Measurements from ENCODE around the gene HHAT. TPM values are rescaled to one million over a fixed set of nuclear protein-coding genes. Genes with fewer than 3 reads are reported as not detected.

HHAT gene
- polyA plus RNA-seq, 3 donors: 1.1 to 1.6 (median 1.5) TPM

GRCh38 chr1:210483821-210484220 lies 155.1 kb downstream of the HHAT start:
- Mint-ChIP-seq H3K27me3 (ENCODE audit: low read depth in 3 of 3) (peaks cover 0 to 1% (median 0%) of the 10 kb centered on the region in 3 donors), H3K27ac (no peak overlapping the region), H3K4me1 (no peaks in the 10 kb centered on the region), H3K9me3 (peaks cover 0 to 5% (median 0%) of the 10 kb centered on the region in 7 donors), H3K4me3 (no peak overlapping the region), H3K36me3 (no peaks in the 10 kb centered on the region)
- Histone ChIP-seq H3K27me3 (ENCODE audit: control insufficient read depth in 2 of 2, insufficient read depth in 2 of 2, low read length in 2 of 2) (no peaks in the 10 kb centered on the region), H4K20me1 (ENCODE audit: insufficient read depth, low read length) (no peaks in the 10 kb centered on the region), H3K4me3 (replicated peaks in 1 of 3; ENCODE audit: low read depth in 2 of 3, low read length in 3 of 3) (no peak overlapping the region), H2AFZ (ENCODE audit: insufficient read depth, low read depth, low read length, poor library complexity, severe bottlenecking) (no peak overlapping the region), H3K27ac (ENCODE audit: low read depth in 1 of 2, low read length in 2 of 2) (no peak overlapping the region), H3K36me3 (replicated peaks in 1 of 2; ENCODE audit: control insufficient read depth in 1 of 2, insufficient read depth in 2 of 2, low read length in 2 of 2) (no peaks in the 10 kb centered on the region), H3K9ac (ENCODE audit: insufficient read depth, low read length, poor library complexity, severe bottlenecking) (no peak overlapping the region), H3K4me2 (replicated peaks; ENCODE audit: extremely low read depth, low read length, poor library complexity, severe bottlenecking) (no peak overlapping the region), H3K79me2 (ENCODE audit: insufficient read depth, low read length) (no peaks in the 10 kb centered on the region), H3K9me3 (replicated peaks in 1 of 2; ENCODE audit: control insufficient read depth in 1 of 2, insufficient read depth in 1 of 2, low read length in 2 of 2) (no peaks in the 10 kb centered on the region), H3K4me1 (ENCODE audit: control insufficient read depth in 1 of 2, insufficient read depth in 2 of 2, low read length in 2 of 2) (no peaks in the 10 kb centered on the region)
- WGBS (ENCODE audit: insufficient coverage): 100% methylated on average over 1 of the region's 2 CpGs
- no peak for TF ChIP-seq CTCF (IDR thresholded peaks at IDR 0.05)
- intact Hi-C loops (cut with micrococcal nuclease): no loop called here
- DNase-seq: no peak

- Histone ChIP-seq H3K9me3 (replicated peaks in 1 of 2; ENCODE audit: control insufficient read depth in 1 of 2, insufficient read depth in 1 of 2, low read length in 2 of 2) (no peaks in the 10 kb centered on the region), H3K27ac (ENCODE audit: low read depth in 1 of 2, low read length in 2 of 2) (no peak overlapping the region), H3K4me1 (ENCODE audit: control insufficient read depth in 1 of 2, insufficient read depth in 2 of 2, low read length in 2 of 2) (no peaks in the 10 kb centered on the region), H3K79me2 (ENCODE audit: insufficient read depth, low read length) (no peaks in the 10 kb centered on the region), H3K4me3 (replicated peaks in 1 of 3; ENCODE audit: low read depth in 2 of 3, low read length in 3 of 3) (no peak overlapping the region), H3K36me3 (replicated peaks in 1 of 2; ENCODE audit: control insufficient read depth in 1 of 2, insufficient read depth in 2 of 2, low read length in 2 of 2) (no peaks in the 10 kb centered on the region), H4K20me1 (ENCODE audit: insufficient read depth, low read length) (no peaks in the 10 kb centered on the region), H3K4me2 (replicated peaks; ENCODE audit: extremely low read depth, low read length, poor library complexity, severe bottlenecking) (no peak overlapping the region), H2AFZ (ENCODE audit: insufficient read depth, low read depth, low read length, poor library complexity, severe bottlenecking) (no peak overlapping the region), H3K9ac (ENCODE audit: insufficient read depth, low read length, poor library complexity, severe bottlenecking) (no peak overlapping the region), H3K27me3 (ENCODE audit: control insufficient read depth in 2 of 2, insufficient read depth in 2 of 2, low read length in 2 of 2) (no peaks in the 10 kb centered on the region)
- Mint-ChIP-seq H3K4me3 (no peak overlapping the region), H3K4me1 (no peaks in the 10 kb centered on the region), H3K36me3 (no peaks in the 10 kb centered on the region), H3K9me3 (peaks cover 0 to 3% (median 0%) of the 10 kb centered on the region in 7 donors), H3K27ac (no peak overlapping the region), H3K27me3 (ENCODE audit: low read depth in 3 of 3) (peaks cover 0 to 3% (median 1%) of the 10 kb centered on the region in 3 donors)
- no peak for DNase-seq
- TF ChIP-seq CTCF (IDR thresholded peaks at IDR 0.05): no peak
- intact Hi-C loops (cut with micrococcal nuclease): no loop called here
- WGBS (ENCODE audit: insufficient coverage): 67% methylated on average over 1 of the region's 2 CpGs
These were observed 158.3 kb downstream of the HHAT start for GRCh38 chr1:210487021-210487420.
